NCI-H446 (cell line): Measurements from ENCODE around the gene FH.

Experiments
- DNase-seq, 2 experiments: peaks; one replicate each; lab custom pipeline; 2025; lab: John Stamatoyannopoulos, UW

FH gene

GRCh38 chr1:241459186-241459802 lies 60.3 kb downstream of the FH start:
- no peak for DNase-seq

GRCh38 chr1:241457421-241457820 lies 62.1 kb downstream of the FH start:
- no peak for DNase-seq

- DNase-seq: no peak
Measured at GRCh38 chr1:241456743-241457142, 62.8 kb downstream of the FH start.

- no peak for DNase-seq
Measured at GRCh38 chr1:241453732-241454131, 65.8 kb downstream of the FH start.

GRCh38 chr1:241451956-241452355 lies 67.6 kb downstream of the FH start:
- DNase-seq: no peak
